GM10248 (cell line): ENCODE measurements around the gene KMT2A.

ENCODE experiments used
- CTCF ChIA-PET: fragments of 300-600 bp; sonication (Branson Sonifier 250); formaldehyde crosslinking; extraction: SDS; loops from one replicate; lab custom pipeline; 2021; ENCODE audit warnings: antibody characterized with exemption; lab: Yijun Ruan, JAX
- POLR2A ChIA-PET: fragments of 350-650 bp; sonication (Branson Sonifier 250); formaldehyde crosslinking; extraction: SDS; loops from one replicate; lab custom pipeline; 2020; ENCODE audit warnings: antibody characterized with exemption; lab: Yijun Ruan, JAX
- DNase-seq: peaks from one replicate; pipeline ENCODE4 v3.0.0; 2012; ENCODE audit errors: extremely low spot score
- CTCF ChIP-seq: IDR thresholded peaks from 2 replicates; pipeline ENCODE4 v1.5.1; 2012; ENCODE audit warnings: mild to moderate bottlenecking, low read depth; ENCODE audit errors: extremely low read depth, missing control alignments, control extremely low read depth

Gene KMT2A

GRCh38 chr11:118434123-118434552 lies 2.2 kb upstream of the KMT2A start:
- no peak for DNase-seq
- ChIA-PET CTCF (interaction anchor here (2.1 kb wide), 1 partner anchor 54 kb away, joined by 8 read pairs; no protein-coding TSS in a partner anchor), POLR2A (interaction anchor here (1.0 kb wide), 1 partner anchor 10 kb away, joined by 4 read pairs; no protein-coding TSS in a partner anchor)
- no peak for TF ChIP-seq CTCF

- TF ChIP-seq CTCF, result peak; percentile 20
- CTCF ChIA-PET, result interaction anchor here (0.8 to 2.1 kb wide), 9 partner anchors 9 to 54 kb away, joined by 3 to 11 read pairs (median 4); no protein-coding TSS in a partner anchor
- POLR2A ChIA-PET, result interaction anchor here (0.6 to 1.2 kb wide), 3 partner anchors 9 to 123 kb away, joined by 3 to 4 read pairs (median 4); no protein-coding TSS in a partner anchor
- DNase-seq, result peak; percentile 54
Observed at GRCh38 chr11:118434553-118435289, 1.6 kb upstream of the KMT2A start.

- POLR2A ChIA-PET, result interaction anchor here (0.6 to 1.2 kb wide), 3 partner anchors 8 to 123 kb away, joined by 3 to 4 read pairs (median 4); no protein-coding TSS in a partner anchor
- no peak for TF ChIP-seq CTCF
Observed at GRCh38 chr11:118435290-118435892, 901 bp upstream of the KMT2A start.

GRCh38 chr11:118436639-118437207 lies 431 bp downstream of the KMT2A start:
- ChIA-PET CTCF (no interaction called here), POLR2A (interaction anchor here (0.6 kb wide), 1 partner anchor 22 kb away, joined by 3 read pairs; no protein-coding TSS in a partner anchor)
- no peak for DNase-seq
- TF ChIP-seq CTCF, result no peak

More at GRCh38 chr11:118435290-118435892, 901 bp upstream of the KMT2A start:
- peak; percentile 74 for DNase-seq
- CTCF ChIA-PET, result interaction anchor here (0.8 to 2.1 kb wide), 11 partner anchors 9 to 53 kb away, joined by 3 to 11 read pairs (median 3); no protein-coding TSS in a partner anchor

GRCh38 chr11:118437208-118438125 lies 1.2 kb downstream of the KMT2A start:
- DNase-seq, result peak; percentile 45
- no peak for TF ChIP-seq CTCF
- POLR2A ChIA-PET, result interaction anchor here (1.6 kb wide), 1 partner anchor 73 kb away, joined by 20 read pairs; no protein-coding TSS in a partner anchor
- CTCF ChIA-PET, result no interaction called here
